Posterior vena cava (tissue), 2 donors: ENCODE results near the gene PTHLH. TPM values are rescaled to one million over a fixed set of nuclear protein-coding genes. Genes with fewer than 3 reads are reported as not detected.

Experiments used
- DNase-seq: peaks from one replicate; pipeline ENCODE4 v3.0.0-alpha.2; 2020; ENCODE audit warnings: low spot score
- intact Hi-C, 2 donors: fragments of 100-400 bp; cut with DNase I; formaldehyde crosslinking; loops; one replicate each; pipeline versions ENCODE4 v1.14.1 to v1.14.2; 2022 to 2023
- long read RNA-seq, 2 donors: library from polyadenylated mRNA; unstranded; transcript quantifications; one replicate each; pipeline ENCODE4 v2.0.0, GENCODE V29; 2020 to 2021
- total RNA-seq, 2 donors: library from RNA; stranded (reverse); fragmentation: NEBNext Ultra II Directional; extraction: Animal tissue kit (Norgen Biotek cat#: 25700); gene quantifications; one replicate each; pipeline ENCODE4 v1.2.1, GENCODE V29; 2021
- donor health status: DM: yes; HTN: yes; CAD: no.
- donor health status: DM: yes; HTN: yes; CAD: no.

PTHLH gene
- total RNA-seq, result 1 to 10 TPM; 1.8 to 2.1 TPM
- long read RNA-seq, donor 1, partial matches to known transcripts, result 1 of 1 reads
- long read RNA-seq, donor 1, other reads (novel, unspliced or antisense), result 0 of 1 reads
- long read RNA-seq, donor 2, partial matches to known transcripts, result 0 of 2 reads
- long read RNA-seq, donor 2, other reads (novel, unspliced or antisense), result 2 of 2 reads

GRCh38 chr12:27972721-27973120 lies at the start of gene PTHLH:
PTHLH (minus strand) TSS chr12:27972733; CDS start chr12:27969494, 3,239 bp downstream.
- intact Hi-C loops, result no loop called here
- no peak for DNase-seq

- intact Hi-C loops, result no loop called here
- DNase-seq, result no peak
Observed at GRCh38 chr12:28021704-28022103, 49.2 kb upstream of the PTHLH start.

- DNase-seq, result no peak
- intact Hi-C loops, result no loop called here
Observed at GRCh38 chr12:28017873-28018255, 45.3 kb upstream of the PTHLH start.

DNA sequence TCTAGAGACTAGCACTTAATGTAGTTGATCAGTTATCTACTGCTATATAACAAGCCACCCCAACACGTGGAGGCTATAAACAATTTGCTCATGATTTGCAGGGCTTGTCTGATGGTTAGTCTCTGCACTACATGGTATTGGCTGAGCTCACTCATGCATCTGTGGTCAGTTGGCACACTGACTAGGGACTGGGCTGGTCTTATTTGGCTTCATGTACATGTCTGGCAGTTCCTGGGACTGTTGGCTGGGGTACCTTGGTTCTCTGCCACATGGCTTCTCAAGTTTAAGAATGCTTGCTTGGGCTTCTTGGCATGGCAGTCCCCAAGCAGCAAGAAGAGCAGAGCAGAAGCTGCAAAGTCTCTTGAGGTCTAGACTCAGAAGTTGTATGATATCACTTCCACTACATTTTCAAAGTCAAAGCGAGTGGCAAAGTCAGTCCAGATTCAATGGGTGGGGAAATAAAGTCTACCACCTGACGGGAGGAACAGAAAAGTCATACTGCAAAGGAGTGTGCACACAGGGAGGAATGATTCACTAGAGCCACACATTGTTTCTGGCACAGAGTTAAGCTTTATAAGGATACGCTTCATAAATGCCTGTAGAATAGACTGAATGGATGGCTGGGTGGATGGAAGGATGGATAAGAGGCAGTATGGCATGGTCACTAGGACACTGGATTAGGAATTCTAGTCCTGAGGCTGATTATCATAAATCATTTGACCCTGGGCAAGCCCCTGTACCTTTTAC lies 44.8 kb upstream of the PTHLH start:
- intact Hi-C loops, result no loop called here
- no peak for DNase-seq

- DNase-seq, result no peak
- intact Hi-C loops, result no loop called here
Observed at GRCh38 chr12:28015165-28015564, 42.6 kb upstream of the PTHLH start.

- intact Hi-C loops, result no loop called here
- DNase-seq, result no peak
Observed at GRCh38 chr12:28014196-28014595, 41.7 kb upstream of the PTHLH start.

DNA sequence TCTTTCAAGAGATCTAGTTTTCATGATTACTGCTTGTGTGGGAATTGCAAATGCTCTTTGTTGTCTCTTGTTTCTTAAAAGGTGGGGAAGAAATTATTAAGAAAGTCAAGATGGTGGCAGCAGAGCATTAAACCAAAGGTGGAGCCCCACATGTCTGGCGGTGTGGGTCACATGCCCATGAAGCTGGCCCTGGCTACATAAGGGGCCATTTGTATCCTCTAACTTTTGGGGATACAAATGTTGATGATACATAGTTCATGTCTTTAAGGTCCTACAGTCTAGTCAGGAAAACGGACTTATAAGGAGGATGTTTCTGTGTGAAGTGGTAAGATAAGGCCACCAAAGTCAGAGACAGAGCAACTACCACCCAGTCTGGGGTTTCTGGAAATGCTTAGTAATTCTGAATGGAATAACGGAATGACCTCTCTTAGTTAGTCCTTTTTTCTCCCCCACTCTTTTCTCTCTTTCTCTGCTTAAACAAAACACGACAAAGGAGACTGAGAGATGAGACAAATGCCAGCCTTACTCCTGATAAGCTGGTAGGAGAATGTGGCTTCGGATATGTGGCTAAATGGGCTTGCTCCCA lies 39.9 kb upstream of the PTHLH start:
- DNase-seq, result no peak
- intact Hi-C loops, result no loop called here

DNA sequence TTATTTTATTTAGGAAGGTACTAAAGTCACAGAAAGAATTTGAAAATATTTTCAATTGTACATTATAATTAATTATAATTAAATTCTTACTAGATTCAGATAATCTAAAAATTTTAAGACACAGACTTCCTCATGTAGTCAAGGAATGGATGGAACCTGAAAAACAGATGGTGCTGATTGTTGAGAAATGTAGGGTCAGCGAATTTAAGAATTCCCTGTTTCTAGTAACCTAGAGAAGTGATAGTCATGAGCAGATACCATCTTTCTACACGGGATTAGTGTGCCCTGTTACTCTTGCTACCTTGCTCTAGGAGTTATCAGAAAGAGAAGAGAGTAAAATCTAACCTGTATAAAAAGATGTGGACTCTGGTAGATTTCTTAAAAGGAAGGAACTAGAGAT lies 37.5 kb upstream of the PTHLH start:
- intact Hi-C loops, result no loop called here
- DNase-seq, result no peak

- DNase-seq, result no peak
- intact Hi-C loops, result no loop called here
Observed at GRCh38 chr12:27999970-28000369, 27.4 kb upstream of the PTHLH start.

DNA sequence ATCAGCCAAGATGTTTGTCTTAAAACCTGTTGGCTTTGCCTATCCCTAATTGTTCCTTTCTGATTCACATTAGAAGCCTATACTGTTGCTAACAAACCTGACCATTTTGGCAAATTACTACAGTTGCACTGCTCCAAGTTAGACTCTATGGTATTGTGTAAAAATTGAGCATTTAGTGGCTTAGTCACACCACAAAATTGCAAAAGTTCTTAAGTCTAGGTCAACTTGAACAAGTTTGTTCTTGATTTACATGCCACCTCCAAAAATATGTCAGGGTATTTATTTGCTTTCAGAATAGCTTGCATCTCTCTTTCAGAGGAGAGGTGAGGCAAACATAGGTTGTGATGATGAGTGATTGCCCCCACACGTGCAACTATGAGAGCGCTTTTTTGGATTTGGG lies 27.0 kb upstream of the PTHLH start:
- DNase-seq, result no peak
- intact Hi-C loops, result no loop called here

GRCh38 chr12:27998658-27999057 lies 26.1 kb upstream of the PTHLH start:
- intact Hi-C loops, result no loop called here
- no peak for DNase-seq

DNA sequence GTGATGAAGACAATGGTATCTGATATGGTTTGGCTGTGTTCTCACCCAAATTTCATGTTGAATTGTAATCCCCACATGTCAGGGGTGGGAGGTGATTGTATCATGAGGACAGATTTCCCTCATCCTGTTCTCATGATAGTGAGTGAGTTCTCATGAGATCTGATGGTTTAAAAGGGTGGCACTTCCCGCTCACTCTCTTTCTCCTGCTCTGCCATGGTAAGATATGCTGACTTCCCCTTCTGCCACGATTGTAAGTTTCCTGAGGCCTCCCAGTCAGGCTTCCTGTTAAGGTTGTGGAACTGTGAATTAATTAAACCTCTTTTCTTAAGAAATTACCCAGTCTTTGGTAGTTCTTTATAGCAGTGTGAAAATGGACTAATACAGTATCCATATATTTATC lies 25.6 kb upstream of the PTHLH start:
- DNase-seq, result no peak
- intact Hi-C loops, result no loop called here

DNA sequence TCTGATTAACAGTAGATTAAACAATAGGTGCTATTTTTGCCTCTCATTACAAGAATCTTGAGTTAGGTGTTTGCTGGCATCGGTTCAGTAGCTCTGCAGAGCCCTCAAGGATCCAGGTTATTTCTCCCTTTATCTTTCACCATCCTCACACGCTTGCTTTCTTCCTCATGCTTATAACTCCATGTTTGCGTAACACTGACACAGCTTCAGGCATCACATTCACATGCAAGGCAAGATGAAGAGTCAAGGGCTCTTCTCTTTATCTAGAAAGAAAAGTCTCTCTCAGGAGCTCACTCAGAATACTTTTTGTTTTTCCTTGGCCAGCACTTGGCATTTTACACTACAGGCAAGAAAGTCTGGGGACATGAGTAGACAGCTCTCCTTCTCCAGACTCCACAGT lies 24.2 kb upstream of the PTHLH start:
- DNase-seq, result no peak
- intact Hi-C loops, result no loop called here

- intact Hi-C loops, result no loop called here
- DNase-seq, result no peak
Observed at GRCh38 chr12:27995406-27995805, 22.9 kb upstream of the PTHLH start.

GRCh38 chr12:27988594-27989233 lies 16.2 kb upstream of the PTHLH start:
- intact Hi-C loops, result no loop called here
- no peak for DNase-seq

- intact Hi-C loops, result no loop called here
- no peak for DNase-seq
Observed at GRCh38 chr12:27987331-27987730, 14.8 kb upstream of the PTHLH start.

GRCh38 chr12:27984275-27984674 lies 11.7 kb upstream of the PTHLH start:
- DNase-seq, result no peak
- intact Hi-C loops, result no loop called here

GRCh38 chr12:27982951-27983350 lies 10.4 kb upstream of the PTHLH start:
- no peak for DNase-seq
- intact Hi-C loops, result no loop called here

- no peak for DNase-seq
- intact Hi-C loops, result no loop called here
Observed at GRCh38 chr12:27982385-27982784, 9.9 kb upstream of the PTHLH start.

GRCh38 chr12:27981874-27982273 lies 9.3 kb upstream of the PTHLH start:
- DNase-seq, result no peak
- intact Hi-C loops, result no loop called here
